Neural cell (in vitro differentiated cells): ENCODE measurements around the gene CDC42BPB.

Experiments
- CTCF ChIP-seq: fragments of 450-650 bp; IDR thresholded peaks from 2 replicates; pipeline ENCODE4 v1.5.1; 2014; ENCODE audit warnings: antibody characterized with exemption, mild to moderate bottlenecking, moderate library complexity; ENCODE audit not compliant: poor library complexity, severe bottlenecking
- EP300 ChIP-seq: fragments of 450-650 bp; conservative IDR thresholded peaks from 2 replicates; pipeline ENCODE4 v1.6.1; 2014; ENCODE audit warnings: antibody characterized with exemption, mild to moderate bottlenecking, moderate library complexity; ENCODE audit not compliant: poor library complexity, severe bottlenecking
- EZH2 ChIP-seq: fragments of 200-600, 300-800 bp; shearing (Covaris generic), sonication (generic); IDR thresholded peaks from 2 replicates; pipeline ENCODE4 v1.6.1; 2014; ENCODE audit warnings: antibody characterized with exemption, low read length, borderline replicate concordance, mild to moderate bottlenecking; ENCODE audit not compliant: insufficient read depth, poor library complexity, severe bottlenecking
- MXI1 ChIP-seq: fragments of 450-650 bp; conservative IDR thresholded peaks from 2 replicates; pipeline ENCODE4 v1.6.1; 2014; ENCODE audit warnings: antibody characterized with exemption, mild to moderate bottlenecking; ENCODE audit not compliant: poor library complexity, severe bottlenecking
- POLR2AphosphoS5 ChIP-seq: IDR thresholded peaks from 2 replicates; pipeline ENCODE4 v1.6.1; 2012
- RAD21 ChIP-seq: fragments of 450-650 bp; conservative IDR thresholded peaks from 2 replicates; pipeline ENCODE4 v1.6.1; 2014; ENCODE audit warnings: antibody characterized with exemption, mild to moderate bottlenecking, moderate library complexity
- SMC3 ChIP-seq: fragments of 450-650 bp; conservative IDR thresholded peaks from 2 replicates; pipeline ENCODE4 v1.6.1; 2014; ENCODE audit warnings: antibody characterized with exemption, mild to moderate bottlenecking, moderate library complexity; ENCODE audit not compliant: poor library complexity
- TF ChIP-seq, protein P1 (sequence below): IDR thresholded peaks from 2 replicates; pipeline ENCODE4 v1.6.1; 2012; ENCODE audit warnings: borderline replicate concordance

- TF ChIP-seq CTCF (no peak), EZH2 (no peak), POLR2AphosphoS5 (no peak), MXI1 (no peak), EP300 (no peak), RAD21 (no peak), SMC3 (no peak)
- TF ChIP-seq, protein P1, sequence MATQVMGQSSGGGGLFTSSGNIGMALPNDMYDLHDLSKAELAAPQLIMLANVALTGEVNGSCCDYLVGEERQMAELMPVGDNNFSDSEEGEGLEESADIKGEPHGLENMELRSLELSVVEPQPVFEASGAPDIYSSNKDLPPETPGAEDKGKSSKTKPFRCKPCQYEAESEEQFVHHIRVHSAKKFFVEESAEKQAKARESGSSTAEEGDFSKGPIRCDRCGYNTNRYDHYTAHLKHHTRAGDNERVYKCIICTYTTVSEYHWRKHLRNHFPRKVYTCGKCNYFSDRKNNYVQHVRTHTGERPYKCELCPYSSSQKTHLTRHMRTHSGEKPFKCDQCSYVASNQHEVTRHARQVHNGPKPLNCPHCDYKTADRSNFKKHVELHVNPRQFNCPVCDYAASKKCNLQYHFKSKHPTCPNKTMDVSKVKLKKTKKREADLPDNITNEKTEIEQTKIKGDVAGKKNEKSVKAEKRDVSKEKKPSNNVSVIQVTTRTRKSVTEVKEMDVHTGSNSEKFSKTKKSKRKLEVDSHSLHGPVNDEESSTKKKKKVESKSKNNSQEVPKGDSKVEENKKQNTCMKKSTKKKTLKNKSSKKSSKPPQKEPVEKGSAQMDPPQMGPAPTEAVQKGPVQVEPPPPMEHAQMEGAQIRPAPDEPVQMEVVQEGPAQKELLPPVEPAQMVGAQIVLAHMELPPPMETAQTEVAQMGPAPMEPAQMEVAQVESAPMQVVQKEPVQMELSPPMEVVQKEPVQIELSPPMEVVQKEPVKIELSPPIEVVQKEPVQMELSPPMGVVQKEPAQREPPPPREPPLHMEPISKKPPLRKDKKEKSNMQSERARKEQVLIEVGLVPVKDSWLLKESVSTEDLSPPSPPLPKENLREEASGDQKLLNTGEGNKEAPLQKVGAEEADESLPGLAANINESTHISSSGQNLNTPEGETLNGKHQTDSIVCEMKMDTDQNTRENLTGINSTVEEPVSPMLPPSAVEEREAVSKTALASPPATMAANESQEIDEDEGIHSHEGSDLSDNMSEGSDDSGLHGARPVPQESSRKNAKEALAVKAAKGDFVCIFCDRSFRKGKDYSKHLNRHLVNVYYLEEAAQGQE = no peak
Measured at GRCh38 chr14:103095210-103095778, 37.9 kb upstream of the CDC42BPB start.
